SK-N-MC (cell line): Measurements from ENCODE around the gene GLB1L3.
"Not testable (repeated sequence)": the region's sequence is repeated elsewhere in the genome, so short reads cannot be mapped to it uniquely, and the experiment has no call there.

Source experiments
- DNase-seq: peaks from one replicate; pipeline ENCODE4 v3.0.0-alpha.2; 2011; ENCODE audit warnings: low read depth, low spot score
- H3K27ac ChIP-seq: fragments of 200-600 bp; sonication (generic); 2 replicates; pipeline ENCODE4 v1.5.1; 2016; ENCODE audit warnings: mixed run types
- H3K36me3 ChIP-seq: fragments of 200-600 bp; sonication (generic); 2 replicates; pipeline ENCODE4 v1.6.1; 2017; ENCODE audit warnings: antibody characterized with exemption, low read length, mixed read lengths; ENCODE audit not compliant: insufficient read depth
- H3K4me3 ChIP-seq: fragments of 200-600 bp; sonication (generic); 2 replicates; pipeline ENCODE4 v1.5.1; 2016
- H3K9ac ChIP-seq: fragments of 200-600 bp; sonication (generic); 2 replicates; pipeline ENCODE4 v1.8.0; 2017; ENCODE audit warnings: mixed run types, mixed read lengths; ENCODE audit not compliant: insufficient read length
- H3K9me3 ChIP-seq: fragments of 200-600 bp; sonication (generic); 2 replicates; pipeline ENCODE4 v1.6.1; 2017; ENCODE audit warnings: low read depth, mild to moderate bottlenecking, antibody characterized with exemption, low read length, moderate library complexity, mixed read lengths
- EZH2 ChIP-seq: fragments of 200-600 bp; sonication (generic); IDR thresholded peaks from one replicate; pipeline ENCODE4 v1.6.1; 2017; ENCODE audit warnings: antibody characterized with exemption
- FOXP2 ChIP-seq: optimal IDR thresholded peaks from 2 replicates; pipeline ENCODE3; 2011; ENCODE audit warnings: mild to moderate bottlenecking, moderate library complexity; ENCODE audit not compliant: insufficient read depth; ENCODE audit errors: extremely low read length, control extremely low read depth
- POLR2AphosphoS5 ChIP-seq: IDR thresholded peaks from 2 replicates; pipeline ENCODE4 v1.6.1; 2012; ENCODE audit warnings: mild to moderate bottlenecking, low read depth, low read length, borderline replicate concordance

The GLB1L3 gene

DNA sequence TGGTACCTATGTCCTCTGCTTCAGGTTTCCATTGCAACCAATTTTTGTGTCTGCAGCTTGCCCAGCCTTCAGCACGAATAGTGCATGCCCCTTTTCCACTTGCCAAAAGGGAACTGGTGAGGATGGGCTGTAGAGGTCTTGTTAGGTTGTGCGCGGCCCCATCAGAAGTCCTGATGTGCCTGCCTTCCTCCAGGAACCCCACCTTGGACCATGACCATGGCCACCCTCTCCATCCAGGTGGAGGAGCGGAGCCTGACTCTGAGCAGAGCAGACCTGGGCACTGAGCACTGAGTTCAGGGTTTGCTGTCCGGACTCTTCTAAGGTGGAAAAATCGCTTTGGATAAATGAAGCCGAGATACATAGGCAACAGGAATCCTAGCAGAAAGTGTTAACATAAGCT is 62.5 kb downstream of the GLB1L3 start:
- peaks cover 2% of the 10 kb centered on the region; the same call in 1 of the 2 replicates for H3K36me3 ChIP-seq
- no peaks in the 10 kb centered on the region for H3K9me3 ChIP-seq
- TF ChIP-seq FOXP2 (no peak), POLR2AphosphoS5 (no peak), EZH2 (no peak)
- H3K9ac ChIP-seq = no peak overlapping the region
- H3K4me3 ChIP-seq = no peak overlapping the region
- DNase-seq = no peak
- no peak overlapping the region for H3K27ac ChIP-seq

- Histone ChIP-seq H3K27ac (no peak overlapping the region), H3K9me3 (no peaks in the 10 kb centered on the region), H3K36me3 (no peaks in the 10 kb centered on the region; the same call in 1 of the 2 replicates), H3K9ac (no peak overlapping the region), H3K4me3 (no peak overlapping the region)
- no peak for DNase-seq
- no peak for TF ChIP-seq POLR2AphosphoS5
- no peak for TF ChIP-seq EZH2
- no peak for TF ChIP-seq FOXP2
These were observed 63.6 kb downstream of the GLB1L3 start for GRCh38 chr11:134339756-134340155.

DNA sequence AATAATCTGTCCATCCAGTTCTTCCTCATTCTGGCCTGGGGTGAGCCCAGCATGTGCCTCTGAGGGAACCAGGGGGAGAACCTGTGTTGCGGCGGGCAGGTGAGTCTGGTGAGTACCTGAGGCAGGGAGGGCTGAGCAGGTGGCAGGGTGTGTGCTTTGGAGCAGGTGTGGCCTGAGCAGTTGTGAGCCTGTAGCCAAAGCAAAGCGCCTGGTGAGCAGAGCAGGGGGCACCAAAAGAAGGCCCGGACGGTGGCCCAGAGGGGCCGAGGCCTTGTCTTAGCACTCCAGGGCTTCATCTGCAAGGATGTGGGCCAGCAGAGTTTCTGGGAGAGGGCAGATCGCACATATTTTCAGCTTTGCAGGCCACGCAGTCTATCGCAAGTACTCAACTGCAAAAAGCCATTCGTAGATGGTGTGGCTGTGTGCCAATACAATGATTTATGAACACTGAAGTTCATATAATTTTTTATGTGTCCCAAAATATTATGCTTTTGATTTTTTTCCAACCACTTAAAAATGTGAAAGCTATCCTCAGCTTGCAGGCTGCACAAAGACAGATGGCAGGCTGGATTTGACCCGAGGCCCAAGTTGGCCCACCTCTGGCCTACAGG is 64.3 kb downstream of the GLB1L3 start:
- no peak overlapping the region for H3K27ac ChIP-seq
- no peak overlapping the region for H3K4me3 ChIP-seq
- no peak for DNase-seq
- TF ChIP-seq FOXP2 (no peak), EZH2 (no peak), POLR2AphosphoS5 (no peak)
- no peak overlapping the region for H3K9ac ChIP-seq
- no peaks in the 10 kb centered on the region for H3K9me3 ChIP-seq
- H3K36me3 ChIP-seq = no peaks in the 10 kb centered on the region; the same call in 1 of the 2 replicates

DNA sequence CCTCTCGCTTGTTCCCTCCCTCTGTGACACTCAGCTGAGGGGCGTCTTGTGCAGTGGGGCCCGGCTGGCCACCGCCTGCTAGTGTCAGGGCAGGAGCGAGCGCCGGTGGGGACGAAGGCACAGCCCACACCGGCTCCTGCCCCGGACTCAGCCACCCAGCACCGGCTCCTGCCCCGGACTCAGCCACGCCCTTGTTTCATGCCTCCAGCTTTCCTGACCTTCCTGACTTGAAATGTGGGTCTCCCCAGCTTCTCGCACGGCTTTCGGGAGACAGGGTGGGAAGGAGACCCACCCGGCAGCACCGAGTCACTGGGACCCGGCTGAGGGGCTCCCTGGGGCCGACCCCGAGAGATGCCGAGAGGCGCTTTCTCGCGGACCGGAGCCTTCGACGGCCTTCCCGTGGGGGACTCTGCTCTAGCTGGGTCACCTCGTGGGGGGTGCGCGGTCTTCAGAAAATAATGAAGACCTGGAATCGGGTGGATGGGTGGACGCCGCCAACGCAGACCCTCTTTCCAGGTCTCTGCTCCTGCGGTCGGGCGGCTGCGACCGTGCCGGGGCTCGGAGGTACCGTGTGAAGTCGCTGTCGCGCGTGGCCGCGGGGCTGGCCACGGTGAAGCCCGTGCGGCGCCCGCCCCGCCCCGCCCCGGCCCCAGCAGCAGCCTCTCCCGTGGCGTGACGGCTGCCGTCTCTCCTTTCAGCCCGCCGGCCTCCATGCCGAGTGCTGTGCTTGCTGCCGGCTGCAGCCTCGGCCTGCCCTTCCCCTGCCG is 65.8 kb downstream of the GLB1L3 start:
- DNase-seq = no peak
- Histone ChIP-seq H3K36me3 (no peaks in the 10 kb centered on the region; the same call in 1 of the 2 replicates), H3K27ac (no peak overlapping the region), H3K4me3 (no peak overlapping the region), H3K9ac (no peak overlapping the region), H3K9me3 (no peaks in the 10 kb centered on the region)
- TF ChIP-seq EZH2 = no peak
- no peak for TF ChIP-seq POLR2AphosphoS5
- TF ChIP-seq FOXP2 = no peak

DNA sequence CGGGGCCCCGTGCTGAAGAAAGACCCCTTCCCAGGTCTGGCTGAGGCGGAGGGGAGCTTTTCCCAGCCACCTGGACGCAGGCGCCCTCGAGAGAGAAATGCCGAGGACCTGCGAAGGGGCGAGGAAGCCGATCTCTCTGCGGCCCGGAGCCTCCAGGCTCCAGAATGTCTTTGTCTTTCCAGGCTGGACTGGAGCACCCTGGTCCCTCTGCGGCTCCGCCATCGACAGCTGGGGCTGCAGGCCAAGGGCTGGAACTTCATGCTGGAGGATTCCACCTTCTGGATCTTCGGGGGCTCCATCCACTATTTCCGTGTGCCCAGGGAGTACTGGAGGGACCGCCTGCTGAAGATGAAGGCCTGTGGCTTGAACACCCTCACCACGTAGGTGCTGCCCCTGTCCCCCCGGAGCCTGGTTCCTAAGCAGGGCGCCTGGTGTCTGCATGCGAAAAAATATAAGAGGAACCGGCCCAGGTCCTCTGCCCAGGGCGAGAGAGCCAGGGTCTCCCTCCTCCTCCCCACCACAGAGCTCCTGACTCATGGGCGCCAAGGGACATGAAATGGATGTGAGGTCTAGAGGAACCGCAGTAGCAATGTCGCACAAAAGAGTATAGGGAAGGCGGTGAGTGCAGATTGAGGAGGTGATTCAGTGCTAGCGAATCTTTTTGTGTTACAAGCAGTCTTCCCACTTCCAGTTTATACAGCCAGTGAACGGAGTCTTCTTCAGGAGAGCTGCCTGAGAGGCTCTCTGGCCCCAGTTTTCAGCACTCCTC is 66.6 kb downstream of the GLB1L3 start:
- Histone ChIP-seq H3K4me3 (no peak overlapping the region), H3K9ac (no peak overlapping the region), H3K9me3 (no peaks in the 10 kb centered on the region), H3K36me3 (no peaks in the 10 kb centered on the region; the same call in 1 of the 2 replicates), H3K27ac (no peak overlapping the region)
- no peak for TF ChIP-seq POLR2AphosphoS5
- TF ChIP-seq FOXP2 = no peak
- TF ChIP-seq EZH2 = no peak
- no peak for DNase-seq

DNA sequence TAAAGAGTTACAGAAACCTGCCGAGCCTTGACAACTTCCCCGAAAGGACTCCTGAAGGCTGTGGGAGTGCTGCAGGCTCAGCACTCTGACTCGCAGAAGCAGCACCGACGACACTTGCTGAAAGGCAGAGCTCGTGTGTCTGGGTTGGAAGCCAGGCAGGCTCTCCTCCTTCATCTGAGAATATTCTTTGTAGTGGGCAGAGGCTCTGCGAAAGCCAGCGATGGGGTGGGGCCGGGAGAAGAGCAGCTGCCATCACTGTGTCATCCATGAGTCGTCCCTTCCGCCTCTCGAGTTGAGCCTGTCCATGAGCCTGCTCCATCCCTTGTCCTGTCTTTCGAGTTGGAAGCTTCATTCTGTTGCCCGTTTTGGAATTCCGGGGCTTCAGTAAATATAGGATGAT is 67.5 kb downstream of the GLB1L3 start:
- no peak for TF ChIP-seq EZH2
- TF ChIP-seq FOXP2 = no peak
- no peak for TF ChIP-seq POLR2AphosphoS5
- H3K9me3 ChIP-seq = no peaks in the 10 kb centered on the region
- no peaks in the 10 kb centered on the region for H3K36me3 ChIP-seq
- no peak overlapping the region for H3K9ac ChIP-seq
- no peak overlapping the region for H3K27ac ChIP-seq
- no peak for DNase-seq
- H3K4me3 ChIP-seq = no peak overlapping the region

DNA sequence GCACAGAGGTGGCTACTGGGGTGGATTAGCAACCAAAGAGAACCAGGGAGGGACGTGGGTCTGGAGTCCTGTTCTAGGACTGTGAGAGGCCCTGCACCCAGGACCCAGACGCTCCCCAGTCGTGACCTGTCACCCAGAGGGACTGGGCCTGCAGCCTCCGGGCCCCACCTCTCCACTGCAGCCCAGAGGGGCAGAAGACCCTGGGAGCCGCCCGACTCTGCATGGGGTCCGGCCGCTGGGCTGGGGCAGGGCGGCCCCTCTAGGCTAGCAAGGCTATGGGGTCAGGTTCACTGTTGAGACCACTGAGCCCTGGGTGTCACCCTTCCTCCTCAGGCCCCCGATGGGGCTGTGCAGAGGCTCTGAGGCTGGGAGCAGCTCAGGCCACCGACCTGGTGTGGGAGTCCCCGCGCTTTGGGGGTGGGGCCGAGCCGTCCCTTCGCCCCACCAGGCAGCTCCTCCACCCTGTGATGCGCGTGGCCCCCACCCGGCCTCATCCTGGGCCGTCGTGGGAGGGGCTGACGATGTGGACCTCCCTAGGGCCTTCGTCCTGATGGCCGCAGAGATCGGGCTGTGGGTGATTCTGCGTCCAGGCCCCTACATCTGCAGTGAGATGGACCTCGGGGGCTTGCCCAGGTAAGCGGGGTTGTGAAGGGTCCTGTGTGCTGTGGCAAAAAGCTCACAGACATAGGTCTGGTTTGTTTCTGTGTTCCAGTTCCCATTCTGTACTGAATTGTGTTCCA is 68.5 kb downstream of the GLB1L3 start:
- not testable (repeated sequence) for DNase-seq, H3K9ac ChIP-seq, H3K27ac ChIP-seq, H3K9me3 ChIP-seq, H3K4me3 ChIP-seq, H3K36me3 ChIP-seq

GRCh38 chr11:134345237-134345550 is 69.0 kb downstream of the GLB1L3 start:
- no peak for TF ChIP-seq POLR2AphosphoS5
- no peak for TF ChIP-seq EZH2
- no peak for TF ChIP-seq FOXP2
- Histone ChIP-seq H3K36me3 (0 out of 2 replicates have a peak, but pooled peaks cover 3% of the 10 kb centered on the region), H3K4me3 (no peak overlapping the region), H3K27ac (no peak overlapping the region), H3K9ac (no peak overlapping the region), H3K9me3 (no peaks in the 10 kb centered on the region)
- no peak for DNase-seq
